GM18858 (cell line): ENCODE results near the gene RINT1.
"Not testable (repeated sequence)": the region's sequence is repeated elsewhere in the genome, so short reads cannot be mapped to it uniquely, and the experiment has no call there.

Experiments
- ATAC-seq: cut with Tn5 transposase; IDR thresholded peaks from one replicate; pipeline ENCODE4 v1.9.1; 2021; ENCODE audit not compliant: unreplicated experiment

Gene RINT1

DNA sequence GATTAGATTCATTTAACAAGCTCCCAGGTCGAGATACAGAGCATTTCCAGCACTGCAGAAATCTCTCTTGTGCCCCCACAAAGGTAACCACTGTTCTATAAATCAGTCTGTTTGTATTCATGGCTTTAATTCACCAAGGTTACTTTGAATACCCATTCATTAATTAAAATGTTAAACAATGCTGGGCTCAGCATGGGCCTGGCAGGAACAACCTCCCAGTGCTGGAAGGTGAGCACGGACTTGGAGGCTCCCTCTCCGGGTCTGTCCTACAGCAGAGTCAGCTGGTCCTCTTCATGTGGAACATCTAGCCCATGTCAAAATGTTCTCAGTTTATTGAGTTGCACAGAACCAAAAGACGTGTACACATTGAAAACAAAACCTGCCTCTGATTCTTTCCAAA, 64.9 kb downstream of the RINT1 start:
- no peak for ATAC-seq

DNA sequence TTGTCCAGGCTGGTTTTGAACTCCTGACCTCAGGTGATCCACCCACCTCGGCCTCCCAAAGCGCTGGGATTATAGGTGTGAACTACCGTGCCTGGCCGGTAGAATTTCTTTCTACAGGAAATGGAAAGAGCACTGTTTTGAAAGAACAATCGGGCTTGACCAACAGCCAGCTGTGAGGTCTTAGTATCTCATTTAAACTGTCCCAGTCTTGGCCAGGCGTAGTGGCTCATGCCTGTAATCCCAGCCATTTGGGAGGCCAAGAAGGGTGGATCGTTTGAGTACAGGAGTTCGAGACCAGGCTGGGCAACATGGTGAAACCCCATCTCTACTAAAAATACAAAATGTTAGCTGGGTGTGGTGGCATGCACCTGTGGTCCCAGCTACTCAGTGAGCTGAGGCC, 67.1 kb downstream of the RINT1 start:
- not testable (repeated sequence) for ATAC-seq

DNA sequence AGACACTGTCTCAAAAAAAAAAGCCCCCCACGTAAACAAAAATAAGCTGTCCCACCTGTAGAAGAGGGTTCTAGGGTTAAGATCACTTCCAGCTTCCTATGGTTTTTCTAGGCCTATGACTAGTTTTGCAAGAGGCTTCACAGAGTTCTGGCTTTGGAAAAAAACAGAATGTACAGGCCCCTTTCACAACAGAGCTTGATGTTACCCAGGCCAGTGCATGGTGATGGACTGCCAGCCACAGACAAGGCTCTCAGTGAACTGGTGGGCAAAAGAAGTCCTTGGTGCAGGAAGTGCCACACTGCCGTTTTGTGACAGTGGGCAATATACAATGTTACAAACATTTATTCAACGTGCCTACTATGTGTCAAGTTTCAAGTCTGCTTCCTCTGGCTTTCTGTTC, 67.5 kb downstream of the RINT1 start:
- ATAC-seq, result no peak

DNA sequence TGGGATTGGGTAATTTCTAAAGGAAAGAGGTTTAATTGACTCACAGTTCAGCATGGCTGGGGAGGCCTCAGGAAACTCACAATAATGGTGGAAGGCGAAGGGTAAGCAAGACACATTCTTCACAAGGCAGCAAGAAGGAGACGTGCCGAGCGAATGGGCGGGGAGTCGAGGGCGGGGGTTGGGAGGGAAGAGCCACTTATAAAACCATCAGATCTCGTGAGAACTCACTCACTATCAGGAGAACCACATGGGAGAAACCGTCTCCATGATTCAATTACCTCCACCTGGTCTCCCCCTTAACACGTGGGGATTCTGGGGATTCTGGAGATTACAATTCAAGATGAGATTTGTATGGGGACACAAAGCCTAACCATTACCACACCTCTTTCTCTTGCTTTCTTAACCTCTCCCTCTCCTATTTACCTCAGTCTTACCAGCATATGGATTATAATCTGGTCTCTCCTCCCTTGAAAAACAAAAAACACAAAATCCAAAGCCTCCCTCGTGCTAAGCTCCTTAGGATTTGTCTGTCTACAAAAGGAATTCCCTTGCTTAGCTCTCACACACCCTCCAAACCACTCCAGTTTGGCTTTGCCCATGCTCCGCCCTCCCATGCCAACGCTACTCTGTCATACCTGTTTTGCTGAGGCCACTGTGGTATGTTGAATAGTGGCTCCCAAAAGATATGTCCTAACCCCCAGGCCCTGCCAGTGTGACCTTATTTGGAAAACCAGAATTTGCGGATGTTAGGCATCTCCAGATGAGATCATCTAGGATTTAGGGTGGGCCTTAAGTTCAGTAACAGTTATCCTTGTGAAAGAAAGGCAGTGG, 68.9 kb downstream of the RINT1 start:
- no peak for ATAC-seq

DNA sequence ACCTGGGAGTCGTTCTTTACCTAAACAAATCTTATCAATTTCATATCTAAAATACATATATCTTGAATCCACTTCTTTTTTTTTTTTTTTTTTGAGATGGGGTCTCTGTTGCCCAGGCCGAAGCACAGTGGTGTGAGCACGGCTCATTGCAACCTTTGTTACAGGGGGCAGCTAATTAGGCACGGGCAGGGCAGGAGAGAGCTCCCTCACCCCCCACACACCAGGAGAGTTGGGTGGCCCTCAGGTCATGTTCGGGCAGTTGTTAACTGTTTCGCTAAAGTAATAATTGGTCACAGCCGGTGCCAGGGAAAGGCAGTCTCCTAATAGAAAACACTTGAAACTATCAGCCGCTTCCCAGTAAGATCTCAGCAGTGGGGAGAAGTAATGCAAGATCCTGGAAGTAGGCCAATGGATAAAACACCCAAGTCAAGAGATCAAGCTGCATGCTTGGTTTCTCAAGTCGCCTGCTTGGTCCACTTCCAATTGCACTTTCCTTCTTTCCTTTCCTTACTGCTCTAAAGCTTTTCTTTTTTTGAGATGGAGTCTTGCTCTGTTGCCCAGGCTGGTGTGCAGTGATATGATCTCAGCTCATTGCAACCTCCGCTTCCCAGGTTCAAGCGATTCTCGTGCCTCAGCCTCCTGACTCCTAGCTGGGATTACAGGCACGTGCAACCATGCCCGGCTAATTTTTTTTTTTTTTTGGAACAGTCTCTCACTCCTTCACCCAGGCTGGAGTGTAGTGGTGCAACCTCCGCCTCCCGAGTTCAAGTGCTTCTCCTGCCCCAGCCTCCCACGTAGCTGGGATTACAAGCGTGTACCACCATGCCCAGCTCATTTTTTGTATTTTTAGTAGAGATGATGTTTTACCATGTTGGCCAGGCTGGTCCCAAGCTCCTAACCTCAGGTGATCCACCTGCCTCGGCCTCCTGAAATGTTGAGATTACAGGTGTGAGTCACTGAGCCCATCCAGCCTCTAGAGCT, 70.6 kb downstream of the RINT1 start:
- ATAC-seq, result no peak

DNA sequence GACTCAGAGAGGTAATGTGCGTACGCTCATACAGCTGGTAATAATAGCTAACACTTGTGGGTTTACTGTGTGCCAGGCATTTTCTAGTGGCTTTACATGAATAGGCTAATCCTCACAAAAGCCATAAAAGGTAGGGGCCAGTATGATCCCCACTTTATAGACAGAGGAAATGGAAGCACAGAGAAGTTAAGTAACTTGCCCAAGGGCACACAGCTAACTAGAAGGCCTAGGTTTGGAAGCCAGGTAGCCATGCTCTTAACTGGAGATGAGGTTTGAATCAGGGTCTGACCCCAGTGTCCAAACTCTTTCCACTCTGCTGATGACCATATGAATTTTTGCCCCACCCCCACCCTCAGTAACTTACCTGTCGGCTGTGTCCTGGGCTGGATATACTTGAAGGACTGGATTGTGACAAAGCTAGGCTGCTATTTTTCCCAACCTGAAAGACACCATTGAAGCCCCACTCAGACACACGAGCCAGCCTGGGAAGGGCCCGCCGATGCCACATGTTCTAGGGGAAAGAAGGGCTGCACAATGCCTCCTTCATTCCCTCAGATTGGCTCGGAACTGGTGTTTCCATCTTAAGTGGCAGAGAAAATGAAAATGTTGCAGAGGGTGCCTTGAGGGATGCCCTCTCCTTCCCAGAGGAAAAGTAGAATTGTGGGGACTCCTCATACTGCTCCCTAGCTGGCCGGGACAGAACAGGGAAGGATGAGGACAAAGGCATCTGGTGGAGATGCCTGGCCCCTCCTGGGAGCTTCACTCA, 78.3 kb downstream of the RINT1 start:
- no peak for ATAC-seq

DNA sequence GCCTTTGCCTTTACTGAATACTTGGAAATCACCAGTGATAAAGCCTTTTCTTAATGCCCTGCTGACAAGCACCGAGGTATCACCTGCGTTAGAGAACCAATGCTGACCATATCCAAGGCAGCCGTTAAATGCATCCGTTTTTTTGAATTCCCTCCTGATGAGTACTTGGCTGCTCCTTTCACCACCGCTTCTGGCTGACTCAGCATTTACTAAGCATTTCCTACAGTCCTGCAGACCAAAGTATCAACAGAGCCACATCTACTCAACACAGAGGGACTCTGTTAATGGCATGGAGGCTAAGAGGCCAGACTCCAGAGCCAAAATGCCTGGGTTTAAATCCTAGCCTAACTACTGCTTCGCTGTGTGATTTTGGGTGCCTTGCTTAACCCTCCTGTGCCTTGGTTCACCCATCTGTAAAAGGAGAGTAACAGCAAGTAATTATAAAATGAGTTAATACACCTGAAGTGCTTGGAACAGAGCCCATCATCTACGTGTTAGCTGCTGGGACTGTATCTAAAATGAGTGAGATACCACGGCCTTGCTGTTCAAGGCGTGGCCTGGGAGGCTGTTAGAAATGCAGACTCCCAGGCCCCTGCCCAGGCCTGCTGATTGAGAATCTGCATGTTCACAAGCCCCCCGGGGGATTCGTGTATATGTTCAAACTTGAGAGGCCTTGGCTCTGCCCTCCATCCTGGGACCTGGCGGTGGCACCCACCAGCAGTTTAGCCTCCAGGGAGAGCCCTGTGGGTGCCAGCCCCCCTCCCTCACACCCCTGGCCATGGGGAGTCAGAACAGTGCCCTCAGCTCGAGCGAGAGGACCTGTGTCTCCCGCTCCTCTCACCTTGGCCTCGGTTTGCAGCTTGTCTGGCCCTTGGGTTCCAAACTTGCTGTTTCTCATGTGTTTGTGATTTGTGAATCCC, 80.1 kb downstream of the RINT1 start:
- ATAC-seq, result no peak

DNA sequence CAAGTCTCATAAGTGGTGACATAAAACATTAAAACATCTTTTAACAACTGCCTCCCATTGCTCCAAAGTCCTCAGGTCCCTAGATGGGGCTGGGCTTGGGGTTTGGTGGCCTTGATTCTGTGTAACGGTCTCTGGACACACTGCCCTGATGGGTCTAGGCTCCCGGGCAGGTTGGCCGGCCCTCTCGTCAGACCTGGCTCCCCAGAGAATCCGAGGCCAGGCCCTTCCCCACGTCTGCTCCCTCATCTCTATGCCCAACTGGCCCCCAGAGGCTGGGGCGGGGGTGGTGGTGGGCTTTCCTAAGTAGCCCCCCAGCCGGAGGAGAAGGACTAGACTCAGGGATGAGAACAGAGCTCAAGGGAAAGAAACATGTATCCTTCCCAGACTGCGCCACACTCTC, 80.8 kb downstream of the RINT1 start:
- no peak for ATAC-seq

DNA sequence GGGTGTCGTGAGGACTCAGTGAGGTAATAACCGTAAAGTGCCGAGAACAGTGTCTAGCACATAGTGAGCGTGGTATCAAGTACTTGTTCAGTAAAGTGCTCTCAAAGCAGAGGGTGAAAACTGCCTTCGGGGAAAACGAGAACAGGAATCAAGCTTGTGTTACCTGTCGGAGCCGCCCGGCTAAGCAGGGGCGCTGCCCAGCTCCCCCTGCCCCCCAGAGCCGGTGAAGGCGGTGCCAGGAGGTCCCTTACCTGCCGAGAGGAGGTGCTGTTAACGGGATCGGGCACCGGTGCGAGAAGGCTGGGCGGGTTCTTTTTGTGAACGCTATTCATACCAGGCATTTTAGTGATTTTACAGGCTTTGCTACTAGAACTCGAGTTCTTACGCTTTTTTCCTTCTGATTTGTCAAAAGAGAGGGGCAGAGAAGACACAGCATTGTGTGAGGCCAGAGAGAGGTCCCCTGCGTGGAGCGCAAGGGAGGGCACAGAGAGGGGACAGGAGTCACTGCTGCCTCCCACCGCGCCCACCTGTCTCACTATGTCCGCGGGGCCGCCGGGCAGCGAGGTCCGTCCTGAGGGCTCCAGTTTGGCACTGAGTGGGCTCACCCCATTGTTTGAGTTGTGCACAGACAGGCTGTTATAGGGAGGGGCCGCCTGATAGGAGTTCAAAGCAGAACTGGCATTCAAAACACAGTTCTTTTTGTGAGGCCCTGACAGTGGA, 81.8 kb downstream of the RINT1 start:
- no peak for ATAC-seq

DNA sequence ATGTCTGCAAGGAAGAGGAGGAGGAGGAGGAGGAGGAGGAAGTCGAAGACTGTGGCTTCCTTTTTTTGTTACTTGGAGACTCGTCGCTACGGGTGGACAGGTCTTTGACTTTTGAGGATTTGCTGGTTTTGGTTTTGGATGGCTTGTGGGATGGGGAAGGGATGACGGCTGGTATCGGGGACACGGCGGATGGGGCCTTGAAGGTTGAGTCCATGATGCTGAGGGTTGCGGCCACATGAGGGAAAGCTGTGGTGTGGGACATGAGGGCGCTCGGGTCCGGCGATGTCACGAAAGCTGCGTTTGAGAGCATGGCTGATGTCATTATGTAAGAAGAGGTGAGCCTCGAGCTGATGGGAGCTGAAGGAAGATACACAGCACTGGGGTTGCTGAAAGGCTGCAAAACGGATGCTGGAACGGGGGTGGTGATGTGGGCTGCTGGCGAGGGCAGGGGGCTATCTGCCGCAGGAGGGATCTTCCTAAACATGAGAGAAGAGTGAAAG, 82.4 kb downstream of the RINT1 start:
- ATAC-seq, result no peak
